Activated T-helper 9 cell treated with anti-CD3 and anti-CD28 coated beads, Interleukin-2, amount 50 U/mL, for 16 hours (primary cell): Measurements from ENCODE around the gene EYS.

Source experiments
- DNase-seq: peaks from one replicate; pipeline ENCODE4 v3.0.0-alpha.2; 2020; ENCODE audit warnings: low read depth

EYS gene

DNA sequence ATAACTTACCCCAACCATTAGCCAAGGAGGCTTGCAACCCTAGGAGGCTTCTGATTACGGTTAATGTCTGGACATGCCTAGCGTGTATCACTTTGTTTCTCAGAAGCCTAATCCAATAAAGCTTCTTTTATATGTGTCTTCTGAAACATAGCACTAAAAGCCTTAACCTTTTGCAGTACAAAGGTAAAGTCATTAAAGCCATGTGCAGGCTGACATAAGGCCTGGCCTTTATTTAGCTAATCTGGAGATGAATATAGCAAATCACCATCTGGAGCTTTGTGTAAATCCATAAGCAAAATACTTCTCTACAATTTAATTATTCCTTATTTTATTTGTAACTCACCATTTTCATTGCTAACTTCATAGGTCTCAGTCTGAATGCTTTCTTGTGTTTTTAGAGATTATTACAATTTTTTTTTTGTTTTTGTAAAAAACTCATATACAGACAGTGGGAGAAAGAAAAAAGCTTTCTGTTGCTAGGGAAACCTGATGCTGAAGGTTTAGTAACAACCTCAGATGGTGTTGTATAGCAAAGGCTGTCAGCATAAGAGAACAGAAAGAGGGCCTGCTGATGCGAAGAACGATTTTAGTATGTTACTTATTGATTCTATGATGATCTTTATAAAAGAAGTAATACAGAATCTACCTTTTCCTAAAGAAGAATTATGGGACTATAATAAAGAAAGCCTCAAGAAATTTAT lies at the start of gene EYS:
EYS (minus strand) TSS at position 101 of the 701 bp plus-strand sequence. CDS start 211,816 bp downstream, outside the sequence.
- DNase-seq: no peak

DNA sequence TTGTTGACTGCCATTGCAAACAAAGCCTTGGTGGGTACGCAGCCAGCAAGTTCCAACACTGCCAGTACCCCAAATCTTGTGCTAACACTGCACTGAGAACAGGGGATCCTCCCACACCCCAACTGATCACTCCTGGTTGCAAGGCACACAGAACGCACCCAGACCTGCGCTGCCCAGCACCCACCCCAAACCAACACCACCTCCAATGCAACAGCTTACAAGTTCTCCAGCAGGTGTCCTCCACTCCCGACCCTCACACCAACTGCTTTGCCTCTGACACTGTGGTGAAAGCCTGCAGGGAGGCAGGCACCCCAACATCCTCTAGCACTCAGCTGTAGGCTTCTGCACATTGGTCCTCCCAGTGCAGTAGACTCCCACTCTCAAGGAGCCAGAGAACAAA lies 39.3 kb upstream of the EYS start:
- DNase-seq: no peak

DNA sequence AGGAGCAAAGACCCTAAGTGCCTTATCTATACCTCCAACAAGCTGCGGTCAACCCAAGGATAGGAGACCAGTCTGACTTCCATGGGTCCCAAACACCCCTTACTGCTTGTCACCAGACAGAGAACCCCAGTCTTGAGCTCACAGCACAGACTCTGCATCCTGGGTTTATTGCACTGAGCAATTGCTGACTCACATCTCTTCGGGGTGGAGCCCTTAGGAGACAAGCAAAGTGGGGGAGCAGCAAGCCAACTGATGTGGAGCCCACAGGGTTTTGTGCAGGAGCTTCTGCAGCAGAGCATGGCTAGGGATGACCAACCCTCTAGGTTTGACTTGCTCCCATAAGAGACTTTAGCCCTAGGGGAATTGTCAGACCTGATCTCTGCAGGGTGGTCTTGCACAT lies 38.6 kb upstream of the EYS start:
- DNase-seq: no peak

DNA sequence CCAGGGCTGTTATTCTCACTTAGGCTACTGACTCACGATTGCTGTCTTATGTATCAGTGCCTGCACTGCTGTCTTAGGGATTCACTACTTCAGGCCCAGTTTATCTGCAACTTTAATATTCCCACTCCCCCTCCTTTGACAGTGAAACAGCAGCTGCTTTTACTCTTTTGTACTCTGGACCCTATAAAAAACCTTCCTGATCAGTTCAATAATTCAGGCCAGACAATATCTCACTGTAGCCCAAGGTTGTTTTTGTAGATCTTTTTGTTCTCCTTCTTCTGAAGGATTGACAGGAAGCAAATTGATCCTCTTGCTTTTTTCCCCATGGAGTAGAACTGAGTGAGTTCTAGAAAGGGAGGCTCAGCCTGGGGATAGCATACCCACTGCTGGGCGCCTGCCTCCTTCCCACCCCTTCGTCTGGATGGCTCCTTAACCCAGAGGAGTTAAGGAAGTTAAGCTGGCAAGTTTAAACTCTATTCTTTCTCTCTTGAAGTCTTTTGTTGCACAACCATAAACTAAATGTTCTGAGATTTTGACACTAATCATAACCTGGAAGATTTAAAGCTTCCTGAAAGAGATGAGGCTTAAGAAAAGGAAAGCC lies 22.0 kb upstream of the EYS start:
- no peak for DNase-seq

DNA sequence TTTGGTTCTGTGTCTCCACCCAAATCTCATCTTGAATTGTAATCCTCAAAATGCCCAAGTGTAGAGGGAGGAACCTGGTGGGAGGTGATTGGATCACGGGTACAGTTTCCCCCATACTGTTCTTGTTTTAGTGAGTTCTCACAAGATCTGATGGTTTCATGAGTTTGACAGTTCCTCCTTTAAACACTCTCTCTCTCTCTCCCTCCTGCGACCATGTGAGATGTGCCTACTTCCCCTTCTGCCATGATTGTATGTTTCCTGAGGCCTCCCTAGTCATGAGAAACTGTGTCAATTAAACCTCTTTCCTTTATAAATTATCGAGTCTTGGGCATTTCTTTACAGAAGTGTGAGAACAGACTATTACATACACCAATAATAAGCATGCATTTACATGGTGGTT lies 12.1 kb upstream of the EYS start:
- DNase-seq: no peak

DNA sequence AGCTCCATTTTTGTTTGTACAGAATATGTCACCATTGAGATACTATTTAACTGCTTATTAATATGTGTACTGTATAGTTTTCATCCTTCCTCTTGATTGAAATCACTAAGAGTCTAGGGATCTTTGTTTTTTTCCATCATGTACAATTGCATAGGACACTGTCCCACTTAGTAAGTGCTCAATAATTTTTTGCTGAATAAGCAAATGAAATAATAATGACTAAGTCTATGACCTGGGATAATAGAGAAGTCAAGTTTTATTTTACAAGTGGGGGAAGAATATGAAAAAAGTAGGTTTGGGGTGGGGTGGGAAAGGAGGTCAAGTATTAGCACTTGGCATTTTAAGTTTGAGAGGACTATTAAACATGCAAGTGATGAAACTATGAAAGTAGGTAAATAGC lies 4.5 kb upstream of the EYS start:
- DNase-seq: no peak

DNA sequence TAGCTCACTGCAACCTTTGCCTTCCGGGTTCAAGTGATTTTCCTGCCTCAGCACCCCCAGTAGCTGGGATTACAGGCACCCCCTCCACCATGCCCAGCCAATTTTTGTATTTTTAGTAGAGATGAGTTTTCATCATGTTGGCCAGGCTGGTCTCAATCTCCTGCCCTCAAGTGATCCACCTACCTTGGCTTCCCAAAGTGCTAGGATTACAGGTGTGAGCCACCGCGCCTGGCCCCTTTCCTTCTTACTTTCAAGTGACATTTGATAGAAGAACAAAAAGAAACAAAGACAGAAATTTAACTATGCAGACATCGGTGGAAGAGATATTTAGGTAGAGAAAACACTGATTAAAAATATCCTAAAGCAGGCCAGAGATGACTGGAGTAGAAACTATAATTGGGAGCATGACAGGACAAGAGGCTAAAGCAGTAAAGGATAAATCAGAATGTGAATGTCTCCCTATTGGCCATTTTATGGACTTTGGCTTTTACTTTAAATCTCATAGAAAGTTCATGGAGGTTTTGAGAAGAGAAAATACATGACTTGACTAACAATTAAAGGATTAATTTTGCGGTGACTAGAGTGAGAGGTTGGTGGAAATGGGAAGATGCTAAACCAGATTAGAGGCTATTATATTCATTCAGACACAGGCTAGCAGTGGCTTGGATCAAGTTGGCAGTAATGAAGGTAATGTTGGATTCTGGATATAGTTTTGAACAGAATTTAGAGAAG lies 2.2 kb upstream of the EYS start:
- DNase-seq: no peak

DNA sequence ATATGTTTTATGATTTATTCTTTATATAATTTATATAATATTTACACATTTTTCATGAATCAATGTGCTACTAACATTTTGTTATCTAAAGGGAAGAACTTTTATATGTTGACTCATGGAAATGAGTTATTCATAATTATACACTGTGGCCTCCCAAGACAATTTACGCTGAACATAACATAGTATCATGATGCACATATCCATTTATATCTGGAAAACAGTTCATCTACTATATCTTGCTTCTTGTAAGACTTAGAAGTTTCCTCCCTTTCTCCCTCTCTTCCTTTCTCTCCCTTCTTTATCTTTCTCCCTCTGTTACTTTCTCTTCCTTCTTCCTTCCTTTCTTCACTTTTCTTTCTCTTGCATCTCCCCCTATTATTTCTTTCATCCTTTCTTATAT lies 1.1 kb upstream of the EYS start:
- no peak for DNase-seq

DNA sequence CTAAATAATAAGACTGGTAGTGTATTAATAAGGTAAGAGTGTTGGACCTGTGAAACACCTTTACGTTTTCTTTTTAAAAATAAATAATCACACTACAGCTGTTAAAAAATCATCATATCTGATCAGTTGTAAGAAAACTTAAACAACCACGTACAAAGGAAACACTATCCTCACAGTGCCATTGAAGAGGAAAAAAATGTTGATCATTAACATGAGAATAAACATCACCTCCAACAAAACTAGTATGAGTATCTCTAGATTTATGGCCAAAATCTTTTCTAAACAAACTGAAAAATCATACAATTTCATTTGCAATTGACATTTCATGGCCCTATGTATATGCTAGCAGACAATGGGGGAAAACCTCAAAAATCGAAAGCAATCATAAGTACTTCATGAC lies 590 bp downstream of the EYS start:
- DNase-seq: no peak

DNA sequence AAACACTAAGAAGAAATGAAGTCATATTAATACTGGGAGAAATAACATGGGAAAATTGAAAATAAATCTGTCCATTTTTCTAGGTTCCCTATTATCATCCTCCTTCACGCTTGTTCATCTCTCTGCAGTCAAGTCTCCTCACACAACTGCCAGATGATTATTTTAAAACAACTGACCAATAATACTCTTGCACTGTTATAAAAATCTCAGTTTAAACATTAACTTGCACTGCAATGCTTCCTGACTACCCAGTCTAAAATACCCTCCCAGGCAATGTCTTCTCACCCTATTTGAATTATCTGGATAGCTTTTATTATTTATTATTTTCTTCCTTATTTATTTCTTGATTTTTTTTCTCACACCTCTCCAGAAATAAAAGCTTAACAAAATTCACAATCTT lies 5.7 kb downstream of the EYS start:
- no peak for DNase-seq

DNA sequence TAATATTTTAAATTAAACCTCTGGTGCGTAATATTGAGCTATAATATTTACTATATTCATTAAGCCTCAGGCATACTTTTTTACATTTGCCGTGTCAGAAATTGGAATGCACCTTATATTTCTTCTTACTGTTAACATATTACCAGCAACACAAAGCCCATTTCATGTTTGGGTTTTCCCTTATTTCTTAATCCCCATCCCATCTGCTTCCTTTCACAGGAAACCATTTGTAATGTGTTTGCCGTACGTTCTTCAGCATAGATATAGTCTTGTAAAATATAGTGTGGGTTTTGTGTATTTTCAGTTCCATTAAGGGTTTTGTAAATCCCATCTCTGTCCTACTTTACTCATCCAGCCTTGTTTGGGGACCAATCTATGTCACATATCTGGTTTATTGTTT lies 6.5 kb downstream of the EYS start:
- no peak for DNase-seq

DNA sequence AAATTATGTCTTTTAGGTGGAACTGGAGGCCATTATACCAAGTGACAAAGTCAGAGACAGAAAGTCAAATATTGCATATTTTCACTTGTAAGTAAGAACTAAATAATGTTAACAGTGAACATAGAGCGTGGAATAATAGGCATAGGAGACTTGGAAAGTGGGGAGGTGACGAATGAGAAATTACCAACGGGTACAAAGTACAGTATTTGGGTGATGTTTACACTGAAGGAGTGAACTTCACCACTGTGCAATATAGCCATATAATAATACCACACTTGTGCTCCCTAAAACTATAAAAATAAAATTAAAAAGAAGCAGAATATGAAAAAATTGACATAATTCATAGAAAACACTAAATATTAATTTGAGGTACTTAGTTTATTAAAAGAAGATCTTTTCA lies 14.9 kb downstream of the EYS start:
- no peak for DNase-seq

DNA sequence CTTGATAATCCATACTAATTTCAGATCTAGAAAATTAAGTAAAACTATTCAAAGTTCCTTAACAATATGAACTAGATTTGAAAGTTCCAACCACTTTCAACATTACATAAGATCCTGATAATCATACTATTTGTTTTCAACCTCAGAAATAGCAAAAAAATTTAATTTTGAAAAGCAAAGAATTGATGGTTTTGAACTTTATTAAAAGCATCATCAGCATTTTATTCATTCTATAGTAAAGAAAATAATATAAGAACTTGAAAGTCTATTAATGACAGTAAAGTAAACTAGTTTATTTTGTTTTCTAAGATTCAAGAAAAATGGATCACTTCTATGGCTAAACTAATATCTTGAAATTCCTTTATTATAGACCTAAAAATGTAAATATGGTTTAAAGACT lies 26.8 kb downstream of the EYS start:
- DNase-seq: no peak

DNA sequence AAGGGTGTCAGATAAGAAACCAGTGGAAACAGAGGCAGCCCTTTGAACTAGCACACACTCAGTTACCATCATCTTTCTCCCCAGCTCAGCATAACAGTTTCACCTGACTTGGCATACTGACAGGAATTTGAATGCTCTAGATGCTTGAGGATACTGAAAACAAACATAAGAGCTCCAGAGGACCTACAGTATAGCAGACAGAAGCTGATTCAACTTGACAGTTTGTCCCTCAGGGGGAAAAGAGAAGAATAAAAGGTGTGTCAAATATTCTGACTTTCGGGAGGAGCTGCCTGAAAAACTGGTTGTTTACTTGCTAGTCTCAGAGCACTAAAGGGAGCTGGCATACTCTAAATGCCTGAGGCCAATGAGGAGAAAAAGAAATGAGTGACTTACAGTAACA lies 35.1 kb downstream of the EYS start:
- DNase-seq: no peak

DNA sequence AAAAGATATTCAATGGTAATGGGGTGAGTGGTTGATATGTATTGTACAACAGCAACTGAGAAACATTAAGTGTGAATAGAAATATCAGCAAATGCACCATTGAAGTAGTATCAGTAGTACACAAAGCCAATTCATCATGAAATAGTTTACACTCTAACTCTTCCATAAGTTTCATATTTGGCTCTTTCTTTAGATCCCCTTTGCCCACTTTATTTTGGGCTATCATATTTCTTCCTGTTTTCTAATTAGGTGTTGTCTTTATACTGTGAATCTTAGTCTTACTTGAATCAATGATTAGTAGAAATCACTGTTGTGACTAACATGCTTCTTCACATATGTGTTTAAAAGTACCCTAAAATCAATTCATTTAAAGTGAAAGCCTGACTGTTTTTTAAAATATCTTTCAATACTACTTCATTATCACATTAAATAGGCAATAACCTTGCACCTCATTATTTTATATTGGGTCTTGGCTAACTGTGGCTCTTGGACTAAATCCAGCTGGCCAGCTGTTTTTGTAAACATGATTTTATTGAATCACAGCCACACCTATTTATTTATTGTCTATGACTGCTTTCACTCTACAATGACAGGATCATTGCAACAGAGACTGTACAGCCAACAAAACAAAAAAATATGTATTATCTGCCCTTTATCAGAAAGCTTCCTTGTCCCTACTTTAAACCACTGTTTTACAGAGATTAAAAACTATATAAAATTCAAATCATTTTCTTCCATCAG lies 38.9 kb downstream of the EYS start:
- DNase-seq: no peak

DNA sequence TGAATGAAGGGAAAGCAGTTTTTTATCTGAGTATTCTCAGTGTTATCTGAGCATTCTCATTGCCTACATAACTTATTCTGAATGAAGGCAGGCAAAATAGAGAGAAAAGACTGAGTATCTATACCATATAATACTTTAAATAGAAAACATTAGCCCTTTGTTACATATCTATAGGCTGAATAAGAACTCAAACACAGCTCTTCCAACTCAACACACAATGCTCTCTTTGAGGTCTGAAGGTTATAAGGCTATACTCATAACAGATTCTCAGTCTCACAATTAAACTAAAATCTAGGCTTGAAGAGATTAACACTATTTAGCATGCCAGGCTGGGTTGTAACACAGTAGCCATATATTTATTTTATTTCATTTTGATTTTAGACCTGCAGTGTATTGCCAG lies 56.9 kb downstream of the EYS start:
- DNase-seq: no peak

DNA sequence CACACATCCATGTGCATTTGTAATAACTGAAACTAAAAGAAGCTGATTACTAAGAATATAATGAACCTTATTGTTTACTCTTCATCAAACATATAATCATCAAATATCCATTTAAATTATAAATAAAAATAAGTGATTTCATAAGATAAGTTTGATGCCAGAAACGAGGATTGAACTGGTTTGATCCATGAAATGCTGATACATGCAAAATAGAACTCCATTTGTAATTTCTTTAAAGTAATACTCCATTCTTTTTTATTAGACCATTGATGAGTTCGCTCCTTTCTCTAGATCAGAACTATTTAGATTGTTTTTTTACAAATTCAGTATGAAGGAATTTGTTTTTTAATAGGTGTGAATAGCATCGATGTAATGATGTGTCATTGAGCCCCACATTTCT lies 57.6 kb downstream of the EYS start:
- no peak for DNase-seq

DNA sequence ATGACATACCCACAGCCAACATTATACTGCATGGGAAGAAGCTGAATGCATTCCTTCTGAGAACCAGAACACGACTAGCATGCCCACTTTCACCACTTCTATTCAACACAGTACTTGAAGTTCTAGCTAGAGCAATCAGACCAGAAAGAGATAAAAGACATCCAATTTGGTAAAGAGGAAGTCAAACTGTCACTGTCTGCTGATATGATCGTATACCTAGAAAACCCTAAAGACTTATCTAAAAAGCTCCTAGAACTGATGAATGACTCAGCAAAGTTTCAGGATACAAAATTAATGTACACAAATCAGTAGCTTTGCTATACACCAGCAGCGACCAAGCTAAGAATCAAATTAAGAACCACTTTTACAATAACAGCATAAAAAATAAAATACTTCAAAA lies 60.5 kb downstream of the EYS start:
- DNase-seq: no peak

DNA sequence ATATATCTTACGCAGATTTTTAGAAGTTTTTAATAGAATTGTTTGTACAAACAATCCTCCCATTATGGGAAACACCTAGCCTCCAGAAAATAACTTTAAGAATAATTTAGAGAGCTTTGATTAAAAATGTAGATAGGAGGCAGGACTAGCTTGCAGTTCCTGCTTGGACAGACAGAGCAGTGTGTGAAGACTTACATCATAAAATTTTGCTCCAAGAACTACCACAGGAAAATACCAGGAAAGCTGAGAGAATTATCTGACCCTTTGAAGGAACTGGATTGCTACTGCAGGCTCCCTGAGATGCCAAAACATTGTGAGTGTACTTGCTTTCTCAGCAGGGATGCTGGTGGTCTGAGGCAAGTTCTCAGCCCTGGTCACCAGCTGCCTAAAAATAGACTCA lies 64.2 kb downstream of the EYS start:
- no peak for DNase-seq

DNA sequence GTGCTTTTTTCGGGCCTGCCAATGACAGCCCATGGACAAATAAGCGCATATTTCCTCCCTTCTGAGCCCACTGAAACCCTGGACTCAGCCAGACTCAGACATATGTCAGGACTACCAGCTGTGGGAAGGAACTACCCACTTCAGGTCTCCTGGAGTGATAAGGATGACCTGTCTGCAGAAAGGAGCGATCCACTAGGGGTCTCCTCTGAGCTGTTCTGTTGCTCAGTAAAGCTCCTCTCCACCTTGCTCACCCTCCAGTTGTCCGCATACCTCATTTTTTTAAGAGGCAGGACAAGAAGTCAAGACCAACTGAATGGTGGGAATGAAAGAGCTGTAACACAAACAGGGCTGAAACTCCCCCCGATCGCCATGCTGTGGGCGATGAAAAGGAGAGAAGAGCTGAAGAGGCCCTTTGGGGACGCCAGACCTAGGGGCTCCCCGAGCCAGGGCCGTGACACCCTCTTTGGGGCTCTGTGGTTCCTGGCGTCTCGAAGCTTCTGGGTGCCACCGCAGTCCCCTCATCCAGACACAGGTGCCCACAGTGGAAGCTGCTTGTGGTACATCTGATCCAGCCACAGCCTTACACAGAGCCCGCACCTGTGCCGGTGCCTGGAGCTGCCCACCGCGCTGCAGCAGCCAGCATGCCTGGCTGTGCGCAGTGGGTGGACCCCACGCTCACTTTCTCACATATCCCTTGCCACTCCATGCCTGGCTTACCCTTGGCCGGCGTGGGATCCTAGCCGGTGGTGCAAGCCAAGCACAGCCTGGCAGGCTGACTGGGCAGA lies 68.8 kb downstream of the EYS start:
- no peak for DNase-seq

DNA sequence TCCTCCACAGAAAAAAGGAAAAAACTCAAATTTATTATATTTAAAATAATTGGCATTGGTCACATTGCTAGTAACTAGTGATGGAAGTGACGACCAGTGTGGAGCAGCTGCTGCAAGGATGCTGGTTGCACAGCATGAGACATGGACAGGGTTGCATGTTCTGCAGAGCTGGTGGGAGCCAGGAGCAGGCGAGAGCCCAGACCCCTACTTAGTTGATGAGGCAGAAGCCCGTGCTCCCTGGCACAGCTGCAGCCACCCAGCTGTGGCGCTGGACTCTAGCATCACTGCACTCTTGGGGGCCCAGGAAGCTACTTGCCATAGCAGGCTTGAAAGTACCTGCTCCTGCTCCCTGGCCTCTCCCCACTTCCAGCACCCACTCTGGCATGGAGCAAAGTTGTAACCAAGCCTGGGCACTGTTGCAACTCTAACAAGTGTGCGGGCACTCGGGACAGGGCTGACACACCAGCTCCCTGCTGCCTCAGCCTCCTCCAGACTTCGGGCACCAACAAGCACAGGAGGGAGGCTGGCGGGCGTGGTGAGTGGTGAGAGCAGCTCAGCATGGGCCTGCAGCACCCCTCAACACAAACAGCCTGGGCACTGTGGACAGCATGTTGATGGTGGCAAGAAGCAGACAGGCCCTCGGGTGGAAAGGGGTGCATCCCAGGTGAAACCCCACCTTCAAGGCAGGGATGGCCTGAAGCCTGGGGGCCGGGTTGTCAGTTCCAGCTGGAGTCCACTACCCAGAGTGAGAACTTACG lies 69.6 kb downstream of the EYS start:
- no peak for DNase-seq
